Mucosa of rectum (tissue), 2 donors: ENCODE measurements around the gene ZACN.
A peak's percentile ranks its signal among the peaks of the same experiment; 100 is the strongest.

Source experiments
- H3K27ac ChIP-seq, 2 donors: one replicate each; pipeline ENCODE4 v1.7.0; 2013; ENCODE audit warnings: inconsistent platforms in 2 of 2, low read depth in 2 of 2, low read length in 2 of 2
- H3K27me3 ChIP-seq, 2 donors: one replicate each; pipeline ENCODE4 v1.7.0; 2013; ENCODE audit warnings: low read length in 2 of 2; ENCODE audit not compliant: control insufficient read depth in 2 of 2, insufficient read depth in 2 of 2
- H3K36me3 ChIP-seq, 2 donors: one replicate each; pipeline ENCODE4 v1.7.0; 2013; ENCODE audit warnings: low read length in 2 of 2; ENCODE audit not compliant: control insufficient read depth in 2 of 2, insufficient read depth in 2 of 2
- H3K4me1 ChIP-seq, 2 donors: one replicate each; pipeline ENCODE4 v1.7.0; 2013; ENCODE audit warnings: low read length in 2 of 2, mild to moderate bottlenecking in 1 of 2; ENCODE audit not compliant: control insufficient read depth in 2 of 2, insufficient read depth in 2 of 2
- H3K4me3 ChIP-seq, 2 donors: one replicate each; pipeline ENCODE4 v1.7.0; 2013; ENCODE audit warnings: low read length in 2 of 2
- H3K9ac ChIP-seq, 2 donors: one replicate each; pipeline ENCODE4 v1.7.0; 2013; ENCODE audit warnings: low read length in 2 of 2, low read depth in 1 of 2, mild to moderate bottlenecking in 1 of 2
- H3K9me3 ChIP-seq, 2 donors: one replicate each; pipeline ENCODE4 v1.7.0; 2013; ENCODE audit warnings: low read length in 2 of 2; ENCODE audit not compliant: control insufficient read depth in 2 of 2
- donor health status: healthy.
- donor health status: Normal muscosa, but diverticular disease.

ZACN gene

GRCh38 chr17:76088868-76089576 is 10.0 kb downstream of the ZACN start:
- Histone ChIP-seq H3K27ac (no peak overlapping the region), H3K4me3 (no peak overlapping the region), H3K27me3 (no peaks in the 10 kb centered on the region), H3K36me3 (peaks cover 83 to 84% of the 10 kb centered on the region in 2 donors), H3K9ac (no peak overlapping the region), H3K4me1 (no peaks in the 10 kb centered on the region), H3K9me3 (no peaks in the 10 kb centered on the region)

DNA sequence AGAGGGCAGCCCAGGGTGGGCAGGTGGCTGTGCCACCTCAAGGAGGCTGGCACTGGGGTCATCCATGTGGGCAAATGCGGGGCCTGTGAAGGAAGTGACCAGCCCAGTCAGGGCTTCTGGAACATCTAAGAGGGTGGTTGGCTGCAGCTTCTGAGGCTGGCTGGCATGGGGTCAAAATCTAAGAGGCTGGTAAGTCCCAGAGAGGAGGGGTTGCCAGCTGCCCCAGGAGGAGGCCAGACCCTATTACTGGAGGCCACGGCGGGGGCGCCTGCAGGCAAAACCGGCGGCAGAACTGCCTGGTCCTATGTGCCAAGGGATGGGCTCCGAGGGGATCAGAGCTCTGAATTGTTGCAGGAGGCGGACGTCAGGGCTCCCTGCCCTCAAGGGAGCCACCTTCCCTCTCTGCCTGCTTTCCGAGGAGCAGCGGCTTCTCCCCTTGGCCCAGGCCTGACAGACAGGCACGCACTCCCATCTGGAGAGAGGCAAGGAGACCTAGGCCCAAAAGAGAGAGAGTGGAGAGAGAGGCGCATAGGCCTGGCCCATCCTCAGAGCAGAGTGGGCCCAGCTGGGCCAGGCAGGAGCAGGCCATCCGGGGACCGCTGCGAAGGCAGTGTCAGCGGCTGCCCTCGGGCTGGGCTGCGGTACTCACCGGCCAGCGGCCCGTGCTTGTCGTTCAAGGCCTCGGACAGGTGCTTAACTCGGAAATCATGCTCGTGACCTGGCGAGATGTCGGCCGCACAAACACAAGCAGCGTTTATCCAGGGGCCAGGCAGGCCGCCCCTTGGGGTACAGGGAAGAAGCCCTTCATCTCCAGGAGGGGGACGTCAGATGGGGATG is 10.9 kb downstream of the ZACN start:
- no peak overlapping the region for H3K4me3 ChIP-seq
- peaks cover 80 to 81% of the 10 kb centered on the region in 2 donors for H3K36me3 ChIP-seq
- H3K9me3 ChIP-seq, result no peaks in the 10 kb centered on the region
- H3K9ac ChIP-seq, result no peak overlapping the region
- no peaks in the 10 kb centered on the region for H3K27me3 ChIP-seq
- no peaks in the 10 kb centered on the region for H3K4me1 ChIP-seq
- H3K27ac ChIP-seq, result no peak overlapping the region

GRCh38 chr17:76090517-76091129 is 11.6 kb downstream of the ZACN start:
- H3K27me3 ChIP-seq, result no peaks in the 10 kb centered on the region
- H3K9me3 ChIP-seq, result no peaks in the 10 kb centered on the region
- no peak overlapping the region for H3K27ac ChIP-seq
- peaks cover 72 to 75% of the 10 kb centered on the region in 2 donors for H3K36me3 ChIP-seq
- no peak overlapping the region for H3K4me3 ChIP-seq
- no peak overlapping the region for H3K9ac ChIP-seq
- H3K4me1 ChIP-seq, result no peaks in the 10 kb centered on the region

DNA sequence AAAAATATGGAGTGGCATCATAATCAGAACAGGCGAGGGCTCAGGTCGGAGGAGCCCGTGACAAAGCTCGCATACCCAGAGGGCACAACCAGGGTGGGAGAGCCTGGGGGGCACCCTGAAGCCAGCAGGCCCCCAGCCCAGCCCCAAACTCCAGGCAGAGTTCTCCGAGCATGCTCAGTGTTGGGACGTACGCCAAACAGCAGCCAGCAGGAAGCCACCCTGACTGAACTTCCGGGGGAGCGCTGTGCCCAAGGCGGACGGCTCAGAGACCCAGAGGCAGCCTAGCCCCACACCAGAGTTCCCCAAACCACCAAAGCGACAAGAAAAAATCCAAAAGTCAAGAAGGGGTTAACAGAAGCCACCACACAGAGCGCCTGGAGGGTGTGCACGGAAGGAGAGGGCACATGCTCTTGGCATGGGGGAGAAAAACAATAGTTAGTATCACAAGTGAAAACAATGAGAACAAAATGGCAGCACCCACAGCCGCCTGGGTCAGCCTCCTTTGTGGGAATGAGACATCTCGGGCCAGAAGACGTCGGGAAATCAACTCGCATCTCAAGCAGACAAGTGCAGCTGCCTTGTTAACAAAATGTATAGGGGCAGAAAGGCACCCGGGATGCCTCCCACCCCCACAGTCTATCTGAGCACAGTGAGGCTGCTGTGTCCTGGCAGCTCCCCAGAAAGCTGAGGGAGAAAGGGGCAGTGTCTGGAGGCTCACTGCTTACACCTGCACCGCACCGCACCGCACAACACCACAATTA is 12.7 kb downstream of the ZACN start:
- Histone ChIP-seq H3K4me3 (no peak overlapping the region), H3K36me3 (peaks cover 69 to 73% of the 10 kb centered on the region in 2 donors), H3K9ac (no peak overlapping the region)

GRCh38 chr17:76092526-76093413 is 13.8 kb downstream of the ZACN start:
- Histone ChIP-seq H3K4me1 (no peaks in the 10 kb centered on the region), H3K9me3 (no peaks in the 10 kb centered on the region), H3K36me3 (peaks cover 69 to 71% of the 10 kb centered on the region in 2 donors), H3K27me3 (no peaks in the 10 kb centered on the region), H3K4me3 (no peak overlapping the region), H3K9ac (no peak overlapping the region), H3K27ac (no peak overlapping the region)

More for the DNA sequence above, 12.7 kb downstream of the ZACN start:
- no peaks in the 10 kb centered on the region for H3K9me3 ChIP-seq
- no peak overlapping the region for H3K27ac ChIP-seq
- H3K27me3 ChIP-seq, result no peaks in the 10 kb centered on the region
- H3K4me1 ChIP-seq, result no peaks in the 10 kb centered on the region

GRCh38 chr17:76094046-76094445 is 15.1 kb downstream of the ZACN start:
- H3K4me1 ChIP-seq, result no peaks in the 10 kb centered on the region
- no peaks in the 10 kb centered on the region for H3K9me3 ChIP-seq
- no peaks in the 10 kb centered on the region for H3K27me3 ChIP-seq
- peaks cover 57 to 61% of the 10 kb centered on the region in 2 donors for H3K36me3 ChIP-seq
- no peak overlapping the region for H3K9ac ChIP-seq
- H3K27ac ChIP-seq, result no peak overlapping the region
- no peak overlapping the region for H3K4me3 ChIP-seq

GRCh38 chr17:76095943-76096342 is 17.0 kb downstream of the ZACN start:
- Histone ChIP-seq H3K4me3 (no peak overlapping the region), H3K27ac (no peak overlapping the region), H3K36me3 (peaks cover 43 to 51% of the 10 kb centered on the region in 2 donors), H3K4me1 (no peaks in the 10 kb centered on the region), H3K27me3 (no peaks in the 10 kb centered on the region), H3K9ac (no peak overlapping the region), H3K9me3 (no peaks in the 10 kb centered on the region)

GRCh38 chr17:76097716-76098295 is 18.8 kb downstream of the ZACN start:
- no peaks in the 10 kb centered on the region for H3K9me3 ChIP-seq
- H3K9ac ChIP-seq, result no peak overlapping the region
- peaks cover 2 to 10% of the 10 kb centered on the region in 2 donors for H3K4me1 ChIP-seq
- H3K4me3 ChIP-seq, result no peak overlapping the region
- peaks cover 41 to 51% of the 10 kb centered on the region in 2 donors for H3K36me3 ChIP-seq
- H3K27ac ChIP-seq, result no peak overlapping the region
- H3K27me3 ChIP-seq, result no peaks in the 10 kb centered on the region

- H3K4me1 ChIP-seq, result peaks cover 15 to 19% of the 10 kb centered on the region in 2 donors
- H3K9ac ChIP-seq, result peak overlapping the region; percentile 73 to 78
- H3K27ac ChIP-seq, result peak overlapping the region; percentile 58 to 77
- no peaks in the 10 kb centered on the region for H3K27me3 ChIP-seq
- H3K9me3 ChIP-seq, result no peaks in the 10 kb centered on the region
- peak overlapping the region; percentile 85 to 96 for H3K4me3 ChIP-seq
- H3K36me3 ChIP-seq, result peaks cover 8 to 21% of the 10 kb centered on the region in 2 donors
Observed at GRCh38 chr17:76102944-76103273, 23.9 kb downstream of the ZACN start.
